Coronary artery (tissue), 2 donors: ENCODE results near the gene WNT5B.
A peak's percentile ranks its signal among the peaks of the same experiment; 100 is the strongest.

Experiments used
- DNase-seq: peaks from one replicate; pipeline ENCODE4 v3.0.0-alpha.2; 2017; ENCODE audit warnings: low spot score
- H3K27ac ChIP-seq, 2 donors: fragments of 200-600 bp; sonication (generic); one replicate each; pipeline ENCODE4 v1.5.1; 2016 to 2019
- H3K4me3 ChIP-seq: fragments of 200-600 bp; sonication (generic); 2 replicates; pipeline ENCODE4 v1.5.1; 2016; ENCODE audit warnings: mild to moderate bottlenecking, moderate library complexity
- TF ChIP-seq, protein P1 (sequence below): fragments of 200-600 bp; sonication (generic); IDR thresholded peaks from one replicate; pipeline ENCODE4 v1.5.1; 2019; ENCODE audit warnings: antibody characterized with exemption

WNT5B gene

DNA sequence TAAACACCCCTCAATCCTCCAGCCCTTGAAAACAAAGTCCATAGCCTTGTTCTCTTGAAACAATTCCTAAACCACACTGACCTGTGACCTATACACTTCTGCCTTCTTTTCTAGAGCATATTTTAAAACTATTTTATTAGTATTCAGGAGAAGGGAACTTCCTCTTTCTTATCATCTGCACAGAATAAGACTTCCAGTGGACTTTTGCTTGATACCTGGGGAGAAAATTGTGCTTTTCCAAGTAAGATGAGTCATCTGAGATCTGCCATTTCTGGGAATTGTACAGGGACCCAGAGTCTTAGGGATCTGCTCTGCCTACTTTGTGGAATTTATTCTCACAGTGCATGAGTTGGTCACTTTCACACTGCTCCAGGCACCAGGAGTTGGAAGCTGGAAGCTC, 10.5 kb upstream of the WNT5B start:
- Histone ChIP-seq H3K27ac (peak overlapping the region in 1 of 2 donors; percentile 48), H3K4me3 (no peak overlapping the region)
- TF ChIP-seq, protein P1, sequence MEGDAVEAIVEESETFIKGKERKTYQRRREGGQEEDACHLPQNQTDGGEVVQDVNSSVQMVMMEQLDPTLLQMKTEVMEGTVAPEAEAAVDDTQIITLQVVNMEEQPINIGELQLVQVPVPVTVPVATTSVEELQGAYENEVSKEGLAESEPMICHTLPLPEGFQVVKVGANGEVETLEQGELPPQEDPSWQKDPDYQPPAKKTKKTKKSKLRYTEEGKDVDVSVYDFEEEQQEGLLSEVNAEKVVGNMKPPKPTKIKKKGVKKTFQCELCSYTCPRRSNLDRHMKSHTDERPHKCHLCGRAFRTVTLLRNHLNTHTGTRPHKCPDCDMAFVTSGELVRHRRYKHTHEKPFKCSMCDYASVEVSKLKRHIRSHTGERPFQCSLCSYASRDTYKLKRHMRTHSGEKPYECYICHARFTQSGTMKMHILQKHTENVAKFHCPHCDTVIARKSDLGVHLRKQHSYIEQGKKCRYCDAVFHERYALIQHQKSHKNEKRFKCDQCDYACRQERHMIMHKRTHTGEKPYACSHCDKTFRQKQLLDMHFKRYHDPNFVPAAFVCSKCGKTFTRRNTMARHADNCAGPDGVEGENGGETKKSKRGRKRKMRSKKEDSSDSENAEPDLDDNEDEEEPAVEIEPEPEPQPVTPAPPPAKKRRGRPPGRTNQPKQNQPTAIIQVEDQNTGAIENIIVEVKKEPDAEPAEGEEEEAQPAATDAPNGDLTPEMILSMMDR, result no peak
- no peak for DNase-seq

DNA sequence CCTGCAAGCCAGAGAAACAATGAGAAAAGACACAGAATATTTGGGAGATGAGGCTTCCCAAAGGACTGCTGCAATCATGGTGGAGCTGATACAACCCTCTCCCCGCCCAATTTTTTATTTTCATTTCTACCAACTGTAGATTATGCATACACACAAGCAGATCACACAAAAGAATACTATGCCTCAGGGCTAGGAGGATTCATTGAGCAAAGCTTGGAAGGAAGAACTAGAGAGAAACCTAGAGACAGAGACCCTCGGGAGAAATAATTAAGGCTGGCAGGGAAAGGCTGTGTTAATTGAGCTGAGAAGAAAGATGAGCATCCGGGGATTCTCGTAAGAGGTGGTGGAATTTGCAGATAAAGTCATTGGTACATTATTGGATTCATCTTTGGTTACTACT, 9.9 kb upstream of the WNT5B start:
- H3K27ac ChIP-seq, result peak overlapping the region in 1 of 2 donors; percentile 48
- H3K4me3 ChIP-seq, result peak overlapping the region; percentile 0
- DNase-seq, result no peak
- TF ChIP-seq, protein P1, result no peak

DNA sequence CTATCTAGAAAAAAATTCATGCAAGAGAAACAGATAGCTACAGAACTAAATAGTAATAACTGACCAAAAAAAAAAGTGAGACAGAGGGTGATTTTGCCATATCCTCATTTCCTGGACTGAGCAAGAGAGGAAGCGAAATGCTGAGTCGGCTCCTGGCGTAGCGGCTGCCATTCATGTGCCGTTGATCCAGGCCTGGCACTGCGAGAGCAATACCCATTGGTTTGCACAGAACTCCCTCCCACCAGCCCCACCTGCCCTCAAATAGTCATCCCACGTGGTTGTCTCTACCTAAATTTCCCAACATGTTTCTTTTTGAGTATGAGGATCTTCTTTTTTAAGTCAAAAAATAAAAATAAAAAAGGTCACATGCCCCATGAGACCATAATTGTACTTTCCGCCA, 9.4 kb upstream of the WNT5B start:
- H3K27ac ChIP-seq, result peak overlapping the region in 1 of 2 donors; percentile 48
- H3K4me3 ChIP-seq, result peak overlapping the region; percentile 0
- TF ChIP-seq, protein P1, result no peak
- no peak for DNase-seq

DNA sequence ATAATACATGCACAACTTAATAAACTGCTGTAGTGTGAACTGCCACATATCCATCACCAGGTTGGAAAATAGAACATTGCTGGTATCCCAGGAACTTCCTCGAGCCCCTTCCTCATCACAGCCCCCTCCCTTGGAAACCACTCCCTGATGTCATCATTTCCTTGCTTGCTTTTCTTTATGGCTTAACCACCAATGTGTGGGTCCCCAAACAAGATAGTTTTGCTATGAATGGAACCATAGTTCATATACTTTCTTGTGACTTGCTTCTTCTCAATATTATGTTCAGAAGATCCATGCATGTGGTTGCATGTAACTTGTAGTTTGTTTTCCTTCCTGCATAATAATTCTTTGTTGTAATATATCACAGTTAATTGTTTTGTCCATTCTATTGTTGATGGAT, 8.9 kb upstream of the WNT5B start:
- TF ChIP-seq, protein P1, result no peak
- no peak for DNase-seq
- no peak overlapping the region for H3K27ac ChIP-seq
- no peak overlapping the region for H3K4me3 ChIP-seq

DNA sequence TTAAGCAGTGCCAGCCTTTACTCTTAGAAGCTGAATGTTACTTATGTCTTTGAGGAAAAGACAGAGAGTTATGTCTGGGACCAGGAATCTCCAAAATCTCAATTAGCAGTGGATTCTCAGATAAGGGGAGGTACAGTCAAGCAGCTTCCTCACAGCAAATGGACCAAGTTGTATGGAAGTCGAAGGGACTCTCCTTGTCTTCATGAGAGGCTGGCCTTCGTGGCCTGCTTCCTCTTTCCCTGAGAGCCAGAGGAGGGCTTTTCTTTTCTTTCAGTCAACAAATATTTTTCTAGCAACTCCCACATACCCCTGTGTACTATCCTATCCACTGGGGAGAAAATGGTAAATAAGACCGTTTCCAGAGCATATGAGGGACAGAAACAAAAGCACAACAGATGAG, 6.6 kb upstream of the WNT5B start:
- Histone ChIP-seq H3K27ac (no peak overlapping the region), H3K4me3 (no peak overlapping the region)
- no peak for DNase-seq
- TF ChIP-seq, protein P1, result no peak

DNA sequence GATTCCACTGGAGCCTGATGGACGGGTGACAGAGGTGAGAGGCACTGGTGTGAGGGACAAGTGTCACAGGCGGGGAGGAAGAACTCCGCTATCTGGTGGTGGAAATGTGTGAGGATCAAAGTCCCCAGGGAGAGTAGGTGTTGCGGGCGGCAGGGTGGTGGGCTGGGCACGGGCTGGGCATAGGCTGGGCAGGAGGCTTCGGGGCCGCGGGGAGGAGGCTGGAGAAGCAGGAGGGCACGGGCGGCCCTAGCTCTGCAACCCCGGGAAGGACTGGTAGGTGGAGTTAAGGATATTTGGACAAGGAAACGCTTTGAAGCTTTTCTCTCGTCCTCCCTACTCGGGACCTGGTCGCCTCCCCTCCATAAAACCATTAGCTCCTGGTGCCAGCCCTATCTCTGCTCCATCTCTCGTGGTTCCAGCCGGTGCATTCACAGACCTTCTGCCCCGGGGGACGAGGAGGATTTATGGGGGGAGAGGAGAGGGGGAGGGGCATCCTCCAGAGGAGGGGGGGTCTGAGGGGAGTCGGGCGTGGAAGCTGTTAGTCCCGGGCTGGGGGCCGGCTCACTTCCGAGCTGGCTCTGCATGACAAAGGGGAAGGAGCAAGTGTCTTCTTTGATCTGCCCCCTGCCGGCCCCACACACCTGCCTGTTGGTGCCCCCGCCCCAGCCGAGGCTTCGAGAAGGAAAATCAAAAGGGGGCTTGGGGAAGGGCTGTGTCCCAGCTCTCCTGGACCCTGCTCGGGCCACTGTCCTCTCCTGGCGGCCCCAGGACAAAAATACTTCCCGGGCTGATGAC, 504 bp downstream of the WNT5B start:
- TF ChIP-seq, protein P1, result no peak
- H3K4me3 ChIP-seq, result peak overlapping the region; percentile 73
- no peak overlapping the region for H3K27ac ChIP-seq
- DNase-seq, result no peak
